Fibroblast of lung (primary cell): Measurements from ENCODE around the gene DCAF7.

Experiments used
- CTCF ChIP-seq, 2 donors: IDR thresholded peaks in 1 of 2; conservative IDR thresholded peaks in 1 of 2; 1 replicate in 1 of 2; 2 replicates in 1 of 2; pipeline ENCODE4 v1.5.1; 2011 to 2012; ENCODE audit warnings: low read length in 2 of 2, control low read depth in 1 of 2, inconsistent platforms in 1 of 2, low read depth in 1 of 2, mild to moderate bottlenecking in 1 of 2
- EZH2 ChIP-seq: IDR thresholded peaks from 2 replicates; pipeline ENCODE4 v1.5.1; 2012; ENCODE audit warnings: low read length, control low read depth, mild to moderate bottlenecking; ENCODE audit errors: missing control alignments

- TF ChIP-seq CTCF (conservative IDR thresholded peaks at IDR 0.05 in 1 of 2, IDR thresholded peaks at IDR 0.05 in 1 of 2; ENCODE audit: low read depth in 1 of 2, low read length in 2 of 2) = no peak
- TF ChIP-seq EZH2 = no peak
Measured at GRCh38 chr17:63598281-63598680, 48.0 kb downstream of the DCAF7 start.
